Measurements from ENCODE around the gene COQ9.
A peak's percentile ranks its signal among the peaks of the same experiment; 100 is the strongest.
"Not testable (repeated sequence)": the region's sequence is repeated elsewhere in the genome, so short reads cannot be mapped to it uniquely, and the experiment has no call there.

The COQ9 gene, protein sequence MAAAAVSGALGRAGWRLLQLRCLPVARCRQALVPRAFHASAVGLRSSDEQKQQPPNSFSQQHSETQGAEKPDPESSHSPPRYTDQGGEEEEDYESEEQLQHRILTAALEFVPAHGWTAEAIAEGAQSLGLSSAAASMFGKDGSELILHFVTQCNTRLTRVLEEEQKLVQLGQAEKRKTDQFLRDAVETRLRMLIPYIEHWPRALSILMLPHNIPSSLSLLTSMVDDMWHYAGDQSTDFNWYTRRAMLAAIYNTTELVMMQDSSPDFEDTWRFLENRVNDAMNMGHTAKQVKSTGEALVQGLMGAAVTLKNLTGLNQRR

DNA sequence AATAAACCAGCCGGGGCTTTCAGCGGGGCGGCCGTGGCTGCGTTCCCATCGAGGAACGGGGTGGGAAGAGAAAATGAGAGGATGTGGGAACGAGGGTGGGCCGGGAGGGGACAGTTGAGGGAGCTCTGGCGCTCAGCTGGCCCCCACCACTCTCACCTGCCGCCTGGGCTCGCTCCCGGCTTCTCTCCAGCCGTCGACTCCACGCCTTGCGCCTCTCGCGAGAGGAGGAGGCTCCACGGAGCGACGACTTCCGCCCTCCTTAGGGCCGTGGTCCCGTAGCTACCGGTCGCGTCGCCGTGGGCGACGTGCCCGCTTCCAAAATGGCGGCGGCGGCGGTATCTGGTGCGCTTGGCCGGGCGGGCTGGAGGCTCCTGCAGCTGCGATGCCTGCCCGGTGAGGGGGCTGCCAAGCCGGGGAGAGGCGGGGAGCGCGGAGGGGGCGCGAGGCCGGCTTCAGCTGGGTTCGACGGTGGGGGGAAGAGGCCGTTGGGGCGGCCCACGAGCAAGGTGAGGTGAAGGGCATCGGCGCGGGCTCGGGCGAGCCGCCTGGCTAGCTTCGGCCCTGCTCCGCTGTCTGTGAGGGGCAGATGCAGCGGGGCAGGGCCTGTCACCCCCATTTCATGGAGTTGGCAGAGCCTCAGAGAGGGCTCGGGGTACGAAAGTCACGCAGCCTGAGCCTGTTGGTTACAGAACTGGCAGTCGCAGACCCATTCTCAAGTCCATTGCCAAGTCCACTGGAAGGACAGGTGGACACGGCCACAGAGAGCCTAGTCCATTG is at the start of gene COQ9, which contains the start of gene CIAPIN1:
TSS of gene COQ9 (plus strand) at position 294 of the 777 bp plus-strand sequence. CDS start at position 321, 27 bp downstream.
TSS of gene CIAPIN1 (minus strand) at position 200 of the 777 bp plus-strand sequence. CDS start 6,457 bp downstream, outside the sequence.
- peak; percentile 77 for DNase-seq

DNA sequence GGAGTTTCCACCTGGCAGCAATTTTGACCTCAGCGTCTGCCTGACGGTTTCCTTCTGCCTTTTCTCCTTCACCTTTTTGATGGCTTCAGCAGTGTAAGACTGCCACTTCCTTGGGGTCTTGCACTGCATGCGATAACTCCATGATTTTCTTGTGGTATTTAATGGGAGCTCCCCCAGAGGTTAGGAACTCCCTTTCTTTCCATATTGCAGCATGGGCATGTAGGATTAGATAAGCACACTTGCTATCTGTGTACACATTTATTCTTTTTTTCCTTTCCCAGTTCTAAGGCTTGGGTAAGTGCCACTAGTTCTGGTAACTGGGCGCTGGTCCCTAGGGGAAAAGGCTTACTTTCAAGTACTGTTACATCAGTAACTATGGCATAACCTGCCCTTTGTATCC is 49.8 kb upstream of the COQ9 start:
- DNase-seq: not testable (repeated sequence)

DNA sequence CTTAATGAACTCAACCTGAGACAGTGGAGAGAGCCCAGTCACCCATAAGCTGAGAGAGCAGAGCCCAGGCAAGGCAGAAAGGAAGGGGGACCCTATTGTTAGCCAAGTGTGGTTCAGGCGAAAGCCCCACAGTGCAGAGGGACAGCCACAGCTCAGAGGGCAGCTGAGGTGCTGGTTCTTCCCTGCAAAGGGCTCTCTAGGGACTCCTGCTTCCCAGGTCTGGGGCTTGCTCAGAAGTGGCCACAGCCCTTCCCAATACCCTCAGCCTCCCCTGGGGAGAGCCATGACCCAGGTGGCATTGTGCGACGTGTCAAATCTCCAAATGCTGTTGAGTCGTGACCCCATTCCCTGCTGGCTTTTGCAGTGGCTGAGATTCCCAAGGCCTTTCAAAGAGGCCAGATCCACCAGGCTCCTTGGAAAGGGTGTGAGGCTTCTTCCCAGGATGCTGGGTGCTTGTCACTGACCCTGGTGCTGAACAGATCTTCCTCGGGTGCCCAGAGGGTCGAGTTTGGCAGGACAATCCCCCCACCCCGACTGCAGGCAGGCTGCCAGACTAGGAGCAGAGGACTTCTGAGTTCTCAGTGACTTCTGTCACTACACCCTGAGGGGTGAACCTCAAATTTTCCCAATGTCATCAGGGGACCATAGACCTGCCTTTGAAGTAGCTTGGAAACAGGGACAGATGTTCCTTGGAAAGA is 45.2 kb upstream of the COQ9 start:
- DNase-seq: no peak

DNA sequence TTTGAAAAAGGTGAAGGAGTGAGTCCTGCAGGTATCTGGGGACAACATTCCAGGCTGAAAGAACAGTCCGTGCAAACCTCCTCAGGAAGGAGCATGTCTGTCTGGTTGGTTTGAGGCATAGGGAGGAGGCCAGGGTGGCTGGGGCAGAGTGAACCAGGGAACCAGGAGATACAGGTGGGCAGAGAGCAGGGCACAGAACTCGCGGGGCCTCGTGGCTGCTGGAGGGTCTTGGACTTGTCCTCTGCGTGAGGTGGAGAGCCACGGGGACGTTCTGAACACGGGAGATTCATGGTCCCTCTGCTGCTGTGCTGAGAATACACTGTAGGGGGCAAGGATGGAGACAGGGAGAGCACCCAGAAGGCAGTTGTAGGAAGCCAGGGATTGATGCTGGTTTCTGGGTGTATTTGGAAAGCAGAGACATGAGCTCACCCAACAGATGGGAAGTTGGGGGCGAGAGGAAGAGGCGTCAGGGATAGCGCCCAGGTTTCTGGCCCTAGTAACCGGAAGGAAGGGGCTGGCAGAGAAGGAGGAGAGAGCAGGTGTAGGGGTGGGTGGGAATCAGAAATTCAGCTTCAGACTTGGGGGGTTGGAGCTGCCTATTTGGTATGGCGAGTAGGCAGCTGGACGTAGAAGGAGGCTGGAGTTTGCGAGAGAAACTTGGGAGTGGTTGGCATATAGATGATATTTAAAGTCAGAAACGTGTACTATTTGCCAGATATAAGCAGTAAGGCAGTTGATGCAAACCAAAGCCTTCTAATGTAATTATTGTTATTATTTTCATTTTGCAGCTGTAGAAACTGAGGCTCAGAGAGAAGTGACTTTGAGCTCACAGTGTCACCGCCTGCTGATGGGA is 43.1 kb upstream of the COQ9 start, which contains the start of gene CCL17:
TSS of gene CCL17 (plus strand) at position 803 of the 853 bp plus-strand sequence. CDS start 9,166 bp downstream, outside the sequence.
- DNase-seq: no peak

DNA sequence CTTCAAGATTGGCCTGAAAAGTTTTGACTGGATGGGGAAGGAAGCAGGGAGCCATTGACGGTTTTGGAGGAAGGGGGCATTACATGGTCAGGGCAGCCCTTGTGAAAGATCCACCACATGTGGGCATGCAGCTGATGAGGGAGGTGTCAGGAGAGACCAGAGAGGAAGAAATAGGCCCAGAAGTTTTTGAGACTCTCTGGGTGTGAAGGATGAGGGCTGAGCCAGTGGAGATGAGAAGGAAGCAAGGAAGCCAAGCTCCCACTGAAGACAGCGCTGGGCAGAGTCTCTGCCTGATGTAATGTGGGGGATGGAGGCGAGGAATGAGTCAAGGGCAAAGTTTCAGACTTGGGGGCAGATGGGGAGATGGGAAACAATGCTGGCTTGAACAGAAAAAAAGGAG is 42.2 kb upstream of the COQ9 start:
- no peak for DNase-seq

DNA sequence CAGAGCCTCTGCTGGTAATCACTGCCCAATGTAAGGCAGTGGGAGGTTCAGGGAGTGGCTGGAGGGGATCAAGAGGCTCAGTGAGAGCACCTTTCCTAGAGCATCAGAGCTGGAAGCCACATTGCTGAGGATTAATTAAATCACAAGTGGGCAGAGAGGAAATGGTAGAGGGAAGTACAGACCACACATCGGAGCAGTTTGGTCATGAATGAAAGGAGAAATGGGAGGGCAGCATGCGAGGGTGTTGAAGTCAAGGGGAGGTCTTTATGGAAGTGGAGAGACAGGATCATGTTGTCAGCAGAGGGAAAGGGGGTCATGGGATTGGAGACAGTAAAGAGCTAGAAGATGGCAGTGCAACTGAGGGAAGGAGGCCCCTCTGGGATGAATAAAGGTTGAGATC is 40.4 kb upstream of the COQ9 start:
- no peak for DNase-seq

DNA sequence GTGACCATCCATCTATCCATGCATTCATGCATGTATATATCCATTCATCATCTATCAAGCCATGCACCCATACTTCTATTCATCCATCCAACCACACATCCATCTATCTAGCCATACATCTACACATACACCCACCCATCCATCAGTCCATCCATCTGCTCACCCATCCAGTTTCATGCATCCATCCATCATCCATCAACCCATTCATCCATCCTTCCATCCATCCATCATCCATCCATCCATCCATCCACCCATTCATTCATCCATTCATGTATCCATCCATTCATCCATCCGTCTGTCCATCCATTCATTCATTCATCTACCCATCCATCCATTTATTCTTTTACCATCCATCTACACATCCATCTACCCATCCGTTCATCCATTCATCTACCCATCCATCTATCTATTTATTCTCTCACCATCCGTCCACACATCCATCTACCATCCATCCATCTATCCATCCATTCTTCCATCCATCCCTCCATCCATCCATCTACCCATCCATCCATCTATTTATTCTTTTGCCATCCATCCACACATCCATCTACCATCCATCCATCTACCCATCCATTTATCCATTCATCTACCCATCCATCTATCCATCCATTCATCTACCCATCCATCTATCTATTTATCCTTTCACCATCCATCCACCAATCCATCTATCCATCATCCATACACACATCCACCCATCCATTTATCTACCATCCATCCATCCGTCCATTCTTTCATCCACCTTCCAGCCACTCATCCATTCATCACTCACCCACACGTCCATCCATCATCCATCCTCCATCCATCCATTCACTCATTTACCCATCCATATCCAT is 39.5 kb upstream of the COQ9 start:
- DNase-seq: no peak

DNA sequence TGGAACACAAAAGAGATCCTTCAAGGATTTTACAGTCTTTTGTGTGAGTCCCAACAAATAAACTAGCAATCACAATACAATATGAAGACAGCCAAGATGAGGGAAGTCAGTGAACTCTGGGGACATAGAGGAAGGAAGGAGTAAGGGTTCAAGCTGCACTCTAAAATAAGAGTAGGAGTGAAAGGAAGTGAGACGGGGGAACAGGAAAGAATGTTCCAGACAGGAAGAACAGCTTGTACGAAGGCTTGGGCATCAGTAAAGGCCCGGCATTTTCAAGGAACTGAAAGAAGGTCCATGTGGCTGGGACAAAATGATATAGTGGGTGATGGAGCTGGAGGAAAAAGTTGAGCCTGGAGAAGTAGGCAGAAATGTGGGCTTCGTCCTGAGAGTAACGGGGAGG is 38.2 kb upstream of the COQ9 start:
- no peak for DNase-seq

DNA sequence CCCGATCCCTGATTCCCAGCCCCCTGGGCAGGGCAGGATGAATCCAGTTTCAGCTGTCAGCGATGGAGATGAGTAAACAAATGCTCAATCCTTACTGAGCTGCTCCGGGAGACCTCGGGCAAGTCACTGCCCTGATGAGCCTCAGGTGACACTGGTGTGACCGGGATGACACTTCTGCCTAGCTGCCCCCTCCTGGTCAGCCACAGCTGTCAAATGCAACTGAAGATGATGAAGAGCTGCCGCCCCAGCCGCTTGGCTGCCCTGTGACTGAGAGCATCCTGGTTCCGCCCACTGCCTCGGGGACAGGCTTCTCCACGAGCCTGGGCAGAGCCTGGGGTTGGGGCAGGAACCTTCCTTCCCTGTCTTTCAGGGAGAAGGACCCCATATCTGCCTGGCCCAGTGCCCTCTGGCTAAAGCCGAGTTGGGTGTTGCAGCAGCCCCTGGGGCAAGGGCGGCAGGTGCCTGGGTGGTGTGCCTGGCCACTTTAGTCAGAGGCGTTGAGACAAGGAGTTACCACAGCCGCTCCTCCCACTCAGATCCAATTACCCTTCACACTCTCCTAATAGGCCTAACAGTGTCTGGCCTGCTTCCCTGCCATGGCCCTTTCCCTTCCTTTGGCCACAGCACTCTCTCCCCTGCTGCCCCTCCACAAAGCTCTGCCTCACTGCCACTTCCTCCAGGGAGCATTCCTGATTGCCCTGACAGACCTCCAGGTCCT is 37.2 kb upstream of the COQ9 start:
- DNase-seq: peak; percentile 30

DNA sequence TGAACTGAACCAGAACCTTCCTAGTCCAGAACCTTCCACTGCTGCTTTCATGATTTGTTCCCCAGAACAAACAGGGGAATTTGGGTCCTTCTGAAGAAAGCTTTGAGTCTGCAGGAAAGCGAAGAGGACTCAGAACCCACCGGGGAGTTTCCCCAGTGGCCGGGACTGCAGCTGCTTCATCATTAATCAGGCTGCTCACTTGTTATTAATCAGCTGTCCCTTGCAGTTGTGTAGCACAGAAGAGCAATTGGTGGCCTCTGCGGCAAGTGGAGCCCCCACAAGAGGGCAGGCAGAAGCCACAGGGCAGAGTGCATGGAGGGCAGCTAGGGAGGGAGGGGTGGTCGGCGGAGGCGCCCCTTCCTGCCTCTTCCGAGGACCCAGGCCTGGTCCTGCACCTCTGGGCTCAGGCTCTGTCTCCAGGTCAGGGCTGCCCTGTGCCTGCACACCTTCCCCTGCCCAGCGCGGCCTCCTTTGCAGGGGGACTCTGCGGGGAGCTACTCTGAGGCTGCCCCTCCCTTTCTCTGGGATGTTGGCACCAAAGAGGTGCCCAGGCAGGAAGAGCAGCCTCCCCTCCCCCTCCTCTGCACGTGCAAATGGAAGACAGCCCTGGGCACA is 35.8 kb upstream of the COQ9 start:
- no peak for DNase-seq

DNA sequence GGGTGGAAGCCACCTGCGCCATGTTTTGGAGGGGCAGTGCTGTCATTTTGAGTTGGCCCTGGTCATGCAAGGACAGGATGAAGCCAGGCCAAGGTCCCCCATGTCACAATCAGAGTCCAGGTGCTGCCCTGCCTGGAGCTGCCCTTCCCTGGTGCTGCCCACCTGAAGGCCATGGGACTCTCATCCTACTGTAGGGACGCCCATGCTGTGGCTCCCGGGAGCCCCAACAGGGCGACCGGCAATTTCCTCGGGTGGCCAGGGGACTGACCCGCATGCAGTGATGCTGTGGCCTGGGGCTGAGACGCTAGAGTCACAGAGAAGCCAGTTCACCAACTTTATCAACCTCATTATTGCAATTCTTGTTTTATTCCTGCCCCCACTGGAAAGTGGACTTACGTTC is 34.7 kb upstream of the COQ9 start:
- no peak for DNase-seq

DNA sequence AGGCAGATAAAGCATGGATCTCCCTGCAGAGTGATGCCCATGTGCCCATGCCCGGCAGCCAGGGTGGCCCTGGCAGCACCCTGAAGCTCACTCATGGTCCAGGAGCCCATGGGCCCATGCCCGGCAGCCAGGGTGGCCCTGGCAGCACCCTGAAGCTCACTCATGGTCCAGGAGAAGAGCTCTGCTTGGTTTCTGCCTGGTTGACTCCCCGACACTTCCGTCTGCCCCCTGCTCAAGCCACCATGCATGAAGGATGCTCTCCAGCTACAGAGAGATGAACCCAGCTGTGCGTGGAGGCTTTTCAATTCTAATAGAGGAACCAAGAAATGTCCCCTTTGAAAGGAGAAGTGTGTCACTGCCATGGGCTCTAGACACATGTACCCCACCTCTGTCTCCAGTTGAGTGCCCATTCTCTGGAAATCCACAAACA is 34.0 kb upstream of the COQ9 start:
- no peak for DNase-seq

DNA sequence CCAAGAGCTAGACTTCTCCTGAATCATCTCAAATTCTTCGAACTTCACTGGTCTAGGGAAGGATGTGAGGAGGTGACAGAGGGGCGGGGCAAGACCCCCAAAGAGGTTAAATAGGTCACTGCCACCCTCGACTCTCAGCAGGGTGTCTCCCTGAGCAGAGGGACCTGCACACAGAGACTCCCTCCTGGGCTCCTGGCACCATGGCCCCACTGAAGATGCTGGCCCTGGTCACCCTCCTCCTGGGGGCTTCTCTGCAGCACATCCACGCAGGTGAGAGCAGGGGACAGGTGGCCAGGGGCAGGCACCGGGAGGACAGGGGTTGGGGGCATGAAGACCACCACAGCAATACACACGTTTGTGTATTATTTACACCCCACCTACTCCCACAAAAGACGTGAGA is 33.5 kb upstream of the COQ9 start:
- DNase-seq: no peak

DNA sequence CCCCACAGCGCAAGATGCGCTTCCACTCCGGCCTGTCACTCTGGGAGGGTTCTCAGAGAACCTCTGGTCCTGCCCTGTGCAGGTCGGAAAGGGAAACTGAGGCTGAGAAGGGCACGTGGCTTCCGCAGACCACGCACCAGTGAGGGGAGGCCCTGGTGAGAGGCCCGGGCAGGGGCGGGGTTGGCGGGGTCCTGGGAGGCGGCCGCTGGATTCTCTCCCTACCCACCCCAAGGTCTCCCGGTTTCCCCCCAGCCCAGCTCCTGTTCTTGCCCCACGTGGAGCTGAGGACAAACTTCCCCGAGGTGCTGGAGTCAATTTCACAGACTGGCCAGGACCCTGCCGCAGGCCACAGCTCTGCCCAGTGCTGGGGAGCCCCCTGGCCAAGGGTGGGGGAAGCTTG is 31.2 kb upstream of the COQ9 start:
- no peak for DNase-seq

DNA sequence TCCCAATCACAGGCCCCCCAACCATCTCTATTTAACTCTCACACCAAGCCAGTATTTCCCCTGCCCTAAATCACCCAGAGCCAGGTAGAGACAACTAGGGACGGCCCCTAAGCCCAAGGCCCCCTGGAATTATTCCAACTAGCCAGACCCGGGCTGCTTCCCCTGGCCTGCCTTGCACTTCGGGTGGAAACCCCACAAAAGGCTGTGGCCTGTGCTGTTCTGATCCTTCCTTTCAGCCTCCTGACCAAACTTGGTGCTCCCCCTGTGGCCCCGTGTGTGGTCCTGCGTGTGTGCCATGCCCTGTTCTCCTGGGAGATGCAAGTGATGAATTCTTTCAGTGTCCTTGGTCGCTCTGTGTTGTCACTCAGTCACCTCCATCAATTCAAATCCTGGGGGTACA is 27.8 kb upstream of the COQ9 start:
- DNase-seq: no peak

DNA sequence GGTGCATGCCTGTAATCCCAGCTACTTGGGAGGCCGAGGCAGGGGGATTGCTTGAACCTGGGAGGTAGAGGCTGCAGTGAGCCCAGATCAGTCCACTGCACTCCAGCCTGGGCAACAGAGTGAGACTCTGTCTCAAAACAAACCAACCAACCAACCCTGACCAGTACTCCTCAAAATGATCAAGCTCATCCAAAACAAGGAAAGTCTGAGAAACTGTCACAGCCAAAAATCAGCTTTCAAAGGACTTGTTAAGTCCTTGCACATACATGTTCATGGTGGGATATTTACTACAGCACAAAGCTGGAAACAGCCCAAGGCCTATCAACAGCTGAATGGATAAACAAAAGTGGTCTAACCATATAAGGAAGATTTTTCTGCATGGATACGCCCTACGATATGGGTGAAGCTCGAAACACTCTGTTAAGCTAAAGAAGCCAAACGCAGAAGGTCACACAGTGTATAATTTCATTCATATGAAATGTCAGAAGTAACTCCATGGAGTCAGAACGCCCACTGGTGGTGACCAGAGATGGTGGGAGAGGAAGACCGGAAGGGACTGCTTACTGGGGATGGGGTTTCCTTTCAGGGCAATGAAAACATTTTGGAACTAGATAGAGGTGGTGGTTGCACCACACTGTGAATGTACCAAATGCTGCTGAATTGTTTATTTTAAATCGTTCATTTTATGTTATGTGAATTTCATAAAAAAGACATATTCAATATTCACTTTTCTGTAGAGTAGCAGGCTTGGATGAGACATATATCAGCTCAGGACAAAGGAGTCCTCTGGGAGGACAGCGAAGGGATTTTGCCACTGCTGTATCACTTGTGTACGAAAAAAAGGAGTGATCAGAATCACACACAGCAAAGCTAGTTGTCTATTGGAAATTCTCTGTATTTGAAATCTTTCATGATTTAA is 25.0 kb upstream of the COQ9 start:
- DNase-seq: peak; percentile 1

DNA sequence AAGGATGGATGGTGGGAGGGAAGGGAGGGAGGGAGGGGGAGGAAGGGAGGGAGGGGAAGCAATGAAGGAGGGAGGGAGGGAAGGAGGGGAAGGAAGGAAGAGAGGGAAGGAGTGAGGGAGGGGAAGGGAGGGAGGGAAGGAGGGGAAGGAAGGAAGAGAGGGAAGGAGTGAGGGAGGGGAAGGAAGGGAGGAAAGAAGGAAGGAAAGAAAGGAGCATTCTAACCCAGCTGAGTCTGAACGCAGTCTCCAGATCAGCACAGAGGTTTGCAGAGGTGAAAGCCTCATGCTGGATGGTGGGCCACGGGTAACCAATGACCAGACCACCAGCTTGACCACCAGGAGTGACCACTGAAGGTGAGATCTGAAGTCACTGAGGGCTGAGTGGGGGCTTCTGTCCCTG is 24.1 kb upstream of the COQ9 start:
- no peak for DNase-seq

DNA sequence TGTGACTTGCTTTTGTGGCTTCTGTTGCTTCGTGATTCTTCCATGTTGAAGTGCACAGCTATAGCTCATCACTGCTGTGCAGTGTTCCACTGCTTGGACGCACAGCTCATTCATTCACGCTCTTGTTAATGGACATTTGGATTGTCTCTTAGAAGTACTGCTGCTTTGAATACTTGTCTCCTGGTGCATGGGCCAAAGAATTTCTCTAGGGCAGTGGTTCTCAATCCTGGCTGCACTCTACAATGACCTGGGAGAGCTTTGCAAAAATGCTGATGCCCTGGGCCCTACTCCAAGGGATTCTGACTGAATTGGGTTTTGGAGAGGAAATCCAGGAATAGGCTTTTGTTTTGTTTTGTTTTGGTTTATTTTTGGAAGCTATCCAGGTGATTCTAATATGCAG is 22.7 kb upstream of the COQ9 start:
- DNase-seq: no peak

DNA sequence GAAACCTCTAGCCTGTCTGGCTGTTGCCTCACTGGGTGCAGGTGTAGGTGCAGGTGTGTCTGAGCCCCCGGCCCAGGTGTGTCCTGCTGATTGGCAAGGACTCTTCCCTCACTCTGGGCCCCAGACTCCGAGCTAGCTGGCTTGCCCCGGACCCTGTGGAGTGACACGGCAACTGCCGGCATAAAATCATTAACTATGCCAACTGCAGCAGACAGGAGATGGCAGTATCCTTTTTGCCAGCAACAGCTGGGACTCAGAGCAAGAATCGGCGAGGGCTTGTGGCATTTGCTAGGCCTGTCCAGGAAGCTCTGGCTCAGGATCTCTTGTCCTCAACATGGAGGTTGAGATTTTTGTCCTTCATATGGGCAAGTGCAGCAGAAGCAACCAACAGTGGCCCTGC is 20.9 kb upstream of the COQ9 start:
- no peak for DNase-seq

Measured in NCI-H2029 (cell line).